DMS153 treated with DMSO at 0.1 percent for 48 hours (cell line): Measurements from ENCODE around the gene VWA2.

ENCODE experiments used
- DNase-seq: peaks from one replicate; lab custom pipeline; 2025; ENCODE audit not compliant: unreplicated experiment; lab: John Stamatoyannopoulos, UW

Gene VWA2

GRCh38 chr10:114340816-114341215 is 101.8 kb downstream of the VWA2 start:
- no peak for DNase-seq
